D341Med (cell line): ENCODE results near the gene VILL.
"Not testable (repeated sequence)": the region's sequence is repeated elsewhere in the genome, so short reads cannot be mapped to it uniquely, and the experiment has no call there.

Experiments used
- DNase-seq: peaks from one replicate; pipeline ENCODE4 v3.0.0; 2012; ENCODE audit warnings: low spot score

Gene VILL

DNA sequence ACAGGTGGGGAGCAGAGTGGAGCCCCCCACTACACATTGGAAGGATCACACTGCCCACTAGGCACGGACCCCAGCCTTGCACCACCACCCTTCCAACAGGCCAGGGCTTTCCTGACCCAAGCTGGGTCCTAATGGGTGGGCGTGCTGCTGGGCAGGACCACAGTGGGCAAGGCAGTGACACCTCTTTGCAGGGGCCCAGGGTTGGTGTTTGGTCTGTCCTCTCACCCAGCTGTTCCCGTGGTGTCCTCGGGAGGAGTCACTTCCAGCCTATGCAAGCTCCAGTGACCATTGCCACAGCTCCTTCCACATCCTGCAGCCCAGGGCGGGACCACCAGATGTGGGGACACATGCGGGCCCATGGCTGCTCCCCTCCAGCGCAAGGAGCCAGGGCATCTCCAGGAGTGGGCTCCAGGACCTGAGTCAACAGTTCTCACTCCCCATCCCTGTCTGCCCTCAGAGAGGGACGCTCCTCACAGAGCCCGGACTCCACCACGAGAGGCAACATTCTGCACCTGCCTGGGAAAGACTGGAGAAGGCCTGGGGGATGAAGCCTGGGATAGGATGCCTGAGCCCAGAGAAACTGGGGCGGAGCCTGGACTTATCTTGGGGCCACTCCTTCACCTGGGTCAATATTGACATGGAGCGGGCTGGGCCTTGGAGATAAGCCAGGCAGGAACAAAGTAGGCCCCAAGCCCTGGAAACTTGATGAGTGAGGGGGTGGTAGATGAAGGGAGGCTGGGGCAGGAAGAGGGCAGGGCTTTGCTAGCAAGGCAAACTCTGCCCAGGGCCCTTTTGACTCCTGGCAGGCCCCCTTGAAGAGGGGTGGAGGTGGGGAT is 3.9 kb upstream of the VILL start:
- peak; percentile 12 for DNase-seq

DNA sequence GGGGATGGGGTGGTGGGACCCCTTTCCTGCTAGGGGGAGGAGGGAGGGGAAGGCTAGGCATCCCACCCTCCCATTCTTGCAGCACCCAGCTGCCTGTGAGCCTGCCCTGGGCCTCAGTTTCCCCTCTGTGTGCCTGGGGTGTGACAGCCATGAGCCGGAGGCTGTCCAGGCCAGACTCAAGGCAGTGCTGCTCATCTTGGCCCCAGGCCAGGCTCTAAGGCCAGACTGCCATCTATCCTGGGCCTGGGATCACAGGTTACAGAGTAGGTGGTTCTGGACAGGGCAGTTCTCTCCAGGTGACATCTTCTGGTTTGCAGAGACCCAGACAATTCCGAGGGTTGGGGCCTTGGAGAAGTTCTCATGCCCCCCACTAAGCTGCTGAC is 3.3 kb upstream of the VILL start:
- DNase-seq, result no peak

- DNase-seq, result no peak
Observed at GRCh38 chr3:37987751-37988179, 2.8 kb upstream of the VILL start.

GRCh38 chr3:37988376-37988775 is 2.2 kb upstream of the VILL start:
- DNase-seq, result not testable (repeated sequence)

DNA sequence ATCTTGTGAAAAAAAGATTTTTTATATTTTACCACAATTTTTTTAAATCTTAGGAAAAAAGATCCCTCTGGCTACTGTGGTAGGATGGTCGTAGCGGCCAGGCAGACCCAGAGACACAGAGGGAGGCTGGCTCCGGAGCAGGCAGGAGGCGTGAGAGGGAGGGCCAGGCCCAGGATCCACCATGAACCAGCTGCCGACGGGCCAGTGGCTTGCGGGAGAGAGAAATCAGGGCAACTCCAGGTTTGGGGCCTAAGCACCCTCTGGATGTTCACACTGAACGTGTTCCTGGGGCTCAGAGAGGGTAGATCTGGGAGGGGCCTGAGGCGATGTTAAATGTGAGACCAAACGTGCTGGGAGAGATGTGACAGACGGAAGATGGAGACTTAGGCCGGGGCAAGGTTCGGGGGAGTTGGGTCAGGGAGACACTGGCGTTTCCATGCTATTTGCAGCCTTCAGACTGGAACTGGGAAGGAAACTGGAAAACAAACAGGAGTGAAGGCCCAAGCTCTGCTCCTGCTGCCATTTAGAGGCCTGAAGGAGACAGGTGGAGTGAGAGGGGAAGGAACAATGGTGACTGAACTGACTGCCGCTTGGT is 1.6 kb upstream of the VILL start:
- DNase-seq, result no peak

- DNase-seq, result no peak
Observed at GRCh38 chr3:37989821-37990480, 635 bp upstream of the VILL start.

DNA sequence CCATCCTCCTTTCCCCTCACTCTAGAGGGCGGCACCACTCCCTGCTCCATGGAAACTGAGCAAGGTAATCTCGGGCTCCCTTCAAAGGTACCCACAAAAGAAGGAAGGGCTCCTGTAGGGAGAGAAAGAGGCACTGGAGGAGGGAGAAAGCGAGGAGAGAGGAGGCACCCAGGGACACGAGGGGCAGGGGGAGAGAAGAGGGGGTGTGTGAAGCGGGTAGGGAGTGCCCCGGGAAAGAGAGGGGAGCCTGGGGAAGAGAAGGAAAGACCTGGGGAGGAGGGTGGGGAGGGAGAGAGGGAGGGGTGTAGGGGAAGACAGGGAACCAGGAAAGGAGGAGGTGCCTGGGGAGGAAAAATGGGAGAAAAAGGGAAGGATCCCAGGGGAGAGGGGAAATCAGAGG is 523 bp downstream of the VILL start:
- no peak for DNase-seq

DNA sequence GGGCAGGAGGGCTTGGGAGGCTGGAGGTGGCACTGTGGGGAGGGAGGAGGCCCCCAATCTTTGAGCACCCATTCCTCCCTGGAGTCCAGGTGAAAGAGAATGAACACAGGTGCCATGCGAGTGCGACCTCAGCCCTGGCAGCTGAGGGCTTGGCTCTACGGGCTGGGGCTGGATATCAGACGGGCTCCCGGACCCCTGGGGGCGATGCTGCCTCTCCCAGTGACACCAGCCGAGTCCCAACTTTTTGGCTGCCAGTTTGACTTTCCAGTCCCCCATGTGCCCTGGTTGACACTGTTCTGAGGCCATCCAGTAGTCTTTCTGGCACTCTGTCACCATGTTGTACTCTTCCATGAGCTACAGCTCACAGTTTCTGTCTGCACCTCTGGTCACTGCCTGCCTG is 1.2 kb downstream of the VILL start:
- DNase-seq, result no peak

DNA sequence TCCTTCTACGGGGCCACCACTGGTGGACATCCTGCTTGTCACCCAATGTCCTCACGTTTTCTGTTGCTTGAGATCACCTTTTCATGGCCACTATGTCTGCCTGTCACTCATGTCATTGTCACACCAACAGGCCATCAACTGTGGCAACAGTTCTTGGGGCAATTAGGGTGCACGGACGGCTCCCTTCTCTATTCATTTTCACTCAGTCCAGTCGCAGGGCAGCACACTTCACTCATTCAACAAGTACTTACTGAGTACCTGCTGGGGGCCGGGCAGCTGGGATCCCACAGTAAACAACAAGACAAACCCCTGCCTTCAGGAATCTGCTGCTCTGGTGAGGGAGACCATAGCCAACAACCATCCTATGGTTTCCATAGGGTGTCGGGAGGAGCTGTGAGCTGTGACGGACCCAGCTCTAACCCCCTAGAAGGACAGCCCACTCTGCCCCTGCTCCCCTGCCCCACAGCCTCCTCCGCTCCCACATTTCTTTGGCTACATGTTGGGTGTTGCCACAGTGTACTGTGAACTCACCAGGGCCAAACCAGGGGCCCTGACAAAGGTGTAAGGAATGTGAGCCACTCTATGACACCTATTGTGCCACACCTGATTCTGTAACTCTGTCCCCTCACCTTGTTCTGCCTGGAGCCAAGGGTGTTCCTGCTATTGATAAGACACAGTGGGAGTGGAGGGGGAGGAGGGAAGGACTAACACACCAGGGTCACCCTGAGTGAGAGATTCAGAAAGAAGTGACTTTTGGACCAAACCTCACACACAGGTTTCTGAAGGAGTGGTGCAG is 1.9 kb downstream of the VILL start:
- DNase-seq, result no peak

- no peak for DNase-seq
Observed at GRCh38 chr3:37993067-37993455, 2.5 kb downstream of the VILL start.

DNA sequence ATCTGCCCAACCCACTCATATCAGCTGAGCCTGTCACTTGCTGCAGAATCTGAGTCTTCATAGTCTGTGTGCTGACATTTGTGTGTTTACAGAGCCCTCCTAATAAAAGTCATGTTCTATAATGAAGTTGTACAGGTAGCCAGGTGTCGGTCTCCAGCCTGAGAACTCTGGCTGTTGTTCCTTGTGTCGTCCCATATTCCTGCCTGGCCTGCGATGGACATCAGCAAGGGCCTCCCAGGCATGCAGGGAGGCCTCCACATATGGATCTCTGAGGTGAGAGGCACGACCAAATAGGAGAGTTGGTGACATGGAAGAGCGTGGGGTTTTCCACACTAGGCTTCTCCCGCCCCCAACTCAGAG is 2.9 kb downstream of the VILL start:
- DNase-seq, result no peak

DNA sequence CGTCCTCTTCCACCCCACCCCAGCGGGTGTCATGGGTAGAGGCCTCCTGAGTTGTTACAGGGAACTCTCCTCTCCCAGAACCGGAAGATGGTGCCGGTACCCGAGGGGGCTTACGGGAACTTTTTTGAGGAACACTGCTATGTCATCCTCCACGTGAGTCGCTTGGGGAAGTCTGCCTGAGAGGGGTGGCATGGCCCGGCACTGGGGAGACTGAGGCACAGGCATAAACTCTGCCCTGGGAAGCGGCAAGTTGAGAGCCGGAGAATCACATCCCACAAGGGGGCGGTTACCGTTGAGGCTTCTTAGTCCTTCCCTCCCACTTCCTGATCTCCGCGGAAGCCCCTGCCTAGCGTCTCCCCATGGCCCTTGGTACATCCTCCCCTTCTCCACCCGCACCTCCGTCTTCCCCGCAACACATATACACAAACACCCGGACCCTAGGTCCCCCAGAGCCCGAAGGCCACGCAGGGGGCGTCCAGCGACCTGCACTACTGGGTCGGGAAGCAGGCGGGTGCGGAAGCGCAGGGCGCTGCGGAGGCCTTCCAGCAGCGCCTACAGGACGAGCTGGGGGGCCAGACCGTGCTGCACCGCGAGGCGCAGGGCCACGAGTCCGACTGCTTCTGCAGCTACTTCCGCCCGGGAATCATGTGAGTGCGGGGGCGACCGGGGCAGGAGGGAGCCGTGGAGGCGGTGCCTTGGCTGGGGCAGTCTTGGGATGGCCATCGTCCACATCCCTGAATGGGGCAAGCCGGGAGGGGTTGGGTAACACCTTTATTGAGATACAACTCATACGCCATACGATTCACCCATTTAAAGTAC is 3.4 kb downstream of the VILL start:
- DNase-seq, result no peak

- no peak for DNase-seq
Observed at GRCh38 chr3:37994639-37994972, 4.0 kb downstream of the VILL start.

GRCh38 chr3:37995652-37996641 is 5.4 kb downstream of the VILL start:
- no peak for DNase-seq

GRCh38 chr3:37996785-37997301 is 6.3 kb downstream of the VILL start:
- DNase-seq, result peak; percentile 82

DNA sequence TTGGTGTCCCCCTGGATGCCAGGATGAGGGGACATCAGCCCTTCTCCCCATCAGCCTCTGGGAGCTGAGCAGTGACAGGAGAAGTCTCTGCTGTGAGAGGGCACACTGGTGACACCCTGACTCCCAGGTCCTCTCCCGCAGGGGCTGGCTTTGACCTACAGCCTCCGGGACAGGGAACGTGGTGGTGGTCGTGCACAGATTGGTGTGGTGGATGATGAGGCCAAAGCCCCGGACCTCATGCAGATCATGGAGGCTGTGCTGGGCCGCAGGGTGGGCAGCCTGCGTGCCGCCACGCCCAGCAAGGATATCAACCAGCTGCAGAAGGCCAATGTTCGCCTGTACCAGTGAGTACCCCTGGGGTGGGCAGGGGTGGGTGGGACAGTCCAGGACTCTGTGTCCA is 6.8 kb downstream of the VILL start:
- no peak for DNase-seq

GRCh38 chr3:37997791-37998370 is 7.3 kb downstream of the VILL start:
- DNase-seq, result no peak

DNA sequence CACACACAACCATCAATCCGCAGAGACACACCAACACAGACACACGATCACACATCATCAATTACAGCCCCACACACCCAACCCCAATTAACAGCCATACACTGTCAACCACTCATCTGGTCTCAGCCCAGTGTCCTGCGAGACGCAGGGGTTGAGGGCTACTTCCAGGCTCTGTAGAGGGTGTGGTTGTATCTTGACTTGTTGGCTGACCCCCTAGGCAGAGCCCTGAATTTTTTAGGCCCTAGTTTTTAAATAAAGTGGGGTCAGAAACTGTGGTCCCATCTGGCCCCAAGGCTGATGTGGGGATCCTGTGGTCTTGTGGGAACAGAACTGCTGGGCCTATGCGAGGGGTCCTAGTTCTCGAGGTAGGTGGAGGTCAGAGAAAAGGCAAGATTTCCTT is 9.2 kb downstream of the VILL start:
- DNase-seq, result no peak

DNA sequence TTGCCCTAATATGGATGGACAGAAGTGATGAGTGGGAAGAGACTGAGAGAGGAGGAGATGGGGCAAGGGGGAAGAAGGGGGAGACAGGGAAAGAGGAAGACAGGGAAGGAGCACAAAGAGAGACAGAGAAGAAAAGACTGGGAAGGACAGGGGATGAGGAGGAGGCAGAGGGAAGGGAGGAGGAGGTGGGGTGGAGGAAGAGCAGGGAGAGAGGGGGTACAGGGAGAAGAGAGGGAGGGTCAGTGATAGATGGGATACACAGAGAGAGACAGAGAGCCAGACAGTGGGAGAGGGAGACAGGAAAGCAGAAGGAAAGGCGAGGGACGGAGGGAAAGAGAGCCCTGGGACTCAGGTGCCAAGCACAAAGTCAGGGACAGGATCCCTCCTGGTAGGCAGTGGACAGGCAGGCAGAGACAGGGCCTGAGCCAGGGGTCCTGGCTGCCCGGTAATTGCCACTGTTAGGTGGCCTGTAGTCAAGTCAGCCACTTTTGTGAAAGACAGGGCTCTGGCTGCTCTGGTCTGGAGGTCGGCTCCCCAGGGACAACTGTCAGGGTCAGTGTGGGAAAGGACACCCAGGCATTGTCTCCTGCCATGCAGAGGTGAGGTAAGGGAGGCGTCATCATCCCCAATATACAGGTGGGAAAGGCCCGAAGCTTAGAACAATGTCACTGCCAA is 9.8 kb downstream of the VILL start:
- DNase-seq, result no peak
